ENCODE measurements around the gene FXR2.

The FXR2 gene

DNA sequence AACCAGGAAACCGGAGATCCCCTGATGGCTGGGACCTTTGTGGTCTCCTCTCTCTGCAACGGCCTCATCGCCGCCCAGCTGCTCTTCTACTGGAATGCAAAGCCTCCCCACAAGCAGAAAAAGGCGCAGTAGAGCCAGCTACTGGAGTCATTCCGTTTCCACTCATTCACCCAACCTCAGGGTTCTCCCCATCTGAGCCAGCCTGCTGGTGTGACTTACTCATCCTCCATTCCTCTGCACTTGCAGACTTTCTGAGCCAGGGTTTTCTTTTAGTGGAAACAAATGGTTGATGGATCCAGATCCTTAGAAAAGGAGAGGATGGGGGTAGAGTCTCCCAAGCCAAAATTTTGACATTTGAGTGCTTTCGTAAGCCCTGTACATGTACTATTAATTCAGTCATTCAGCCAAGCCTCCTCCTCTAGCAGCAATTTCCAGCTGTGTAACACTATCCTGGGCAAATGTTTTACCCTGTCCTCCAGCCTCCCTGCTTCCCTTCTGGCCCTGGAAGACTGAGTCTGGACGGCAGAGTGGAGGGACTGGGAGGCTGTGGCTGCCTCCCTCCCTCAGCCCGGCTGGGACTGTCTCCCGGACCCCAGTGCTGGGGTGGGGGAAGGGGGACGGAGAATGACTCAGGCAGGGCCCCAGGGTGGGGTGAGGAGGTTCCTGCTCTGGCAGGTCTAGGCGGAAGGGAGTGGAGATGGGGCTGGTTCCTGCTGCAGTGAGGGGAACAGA lies 27.1 kb downstream of the FXR2 start:
- DNase-seq (ENCODE audit: low spot score): no peak

DNA sequence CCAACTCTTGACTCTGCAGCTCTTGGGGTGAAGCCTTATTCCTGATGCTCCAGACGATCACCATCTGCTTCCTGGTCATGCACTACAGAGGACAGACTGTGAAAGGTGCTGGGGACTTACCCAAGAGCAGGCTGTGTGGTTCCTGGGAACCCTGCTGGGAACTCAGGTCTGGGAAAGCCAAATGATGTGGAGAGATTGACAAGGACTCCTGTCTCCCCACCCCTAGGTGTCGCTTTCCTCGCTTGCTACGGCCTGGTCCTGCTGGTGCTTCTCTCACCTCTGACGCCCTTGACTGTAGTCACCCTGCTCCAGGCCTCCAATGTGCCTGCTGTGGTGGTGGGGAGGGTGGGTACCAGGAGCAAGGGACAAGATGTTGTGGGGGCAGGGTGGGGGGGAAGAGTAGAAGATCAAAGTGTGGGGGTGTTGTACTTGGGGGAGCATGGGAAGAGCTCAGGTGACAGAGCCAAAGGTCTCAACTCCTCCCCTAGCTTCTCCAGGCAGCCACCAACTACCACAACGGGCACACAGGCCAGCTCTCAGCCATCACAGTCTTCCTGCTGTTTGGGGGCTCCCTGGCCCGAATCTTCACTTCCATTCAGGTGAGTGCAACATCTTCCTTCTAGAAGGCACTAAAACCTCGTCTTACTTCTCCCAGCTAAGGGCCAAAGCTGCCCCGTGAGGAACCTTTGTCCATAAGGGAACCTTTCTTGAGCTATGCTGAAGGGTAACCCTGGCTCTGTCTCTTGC lies 27.9 kb downstream of the FXR2 start:
- no peak for DNase-seq (ENCODE audit: low spot score)

GRCh38 chr17:7583253-7584109 lies 31.2 kb downstream of the FXR2 start, which contains the start of gene MPDU1:
TSS of gene MPDU1 (plus strand) at chr17:7583852. CDS start at chr17:7583863, 11 bp downstream.
- peak; percentile 86 for DNase-seq (ENCODE audit: low spot score)

- no peak for DNase-seq (ENCODE audit: low spot score)
Measured at GRCh38 chr17:7582396-7583252, 32.1 kb downstream of the FXR2 start.

- DNase-seq (ENCODE audit: low spot score): no peak
Measured at GRCh38 chr17:7580604-7581575, 33.8 kb downstream of the FXR2 start.

- DNase-seq (ENCODE audit: low spot score): no peak
Measured at GRCh38 chr17:7579834-7580603, 34.7 kb downstream of the FXR2 start.

DNA sequence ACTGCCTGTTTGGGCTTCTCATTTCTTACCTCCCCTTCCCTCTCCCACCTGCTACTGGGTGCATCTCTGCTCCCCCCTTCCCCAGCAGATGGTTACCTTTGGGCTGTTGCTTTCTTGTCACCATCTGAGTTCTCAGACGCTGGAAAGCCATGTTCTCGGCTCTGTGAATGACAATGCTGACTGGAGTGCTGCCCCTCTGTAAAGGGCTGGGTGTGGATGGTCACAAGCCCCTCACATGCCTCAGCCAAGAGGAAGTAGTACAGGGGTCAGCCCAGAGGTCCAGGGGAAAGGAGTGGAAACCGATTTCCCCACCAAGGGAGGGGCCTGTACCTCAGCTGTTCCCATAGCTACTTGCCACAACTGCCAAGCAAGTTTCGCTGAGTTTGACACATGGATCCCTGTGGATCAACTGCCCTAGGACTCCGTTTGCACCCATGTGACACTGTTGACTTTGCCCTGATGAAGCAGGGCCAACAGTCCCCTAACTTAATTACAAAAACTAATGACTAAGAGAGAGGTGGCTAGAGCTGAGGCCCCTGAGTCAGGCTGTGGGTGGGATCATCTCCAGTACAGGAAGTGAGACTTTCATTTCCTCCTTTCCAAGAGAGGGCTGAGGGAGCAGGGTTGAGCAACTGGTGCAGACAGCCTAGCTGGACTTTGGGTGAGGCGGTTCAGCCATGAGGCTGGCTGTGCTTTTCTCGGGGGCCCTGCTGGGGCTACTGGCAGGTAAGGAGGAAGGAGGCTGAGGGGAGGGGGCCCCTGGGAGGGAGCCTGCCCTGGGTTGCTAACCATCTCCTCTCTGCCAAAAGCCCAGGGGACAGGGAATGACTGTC lies 35.5 kb downstream of the FXR2 start, which contains the start of gene CD68:
Gene CD68 (plus strand): TSS at position 638 of the 833 bp plus-strand sequence. CDS start 40 bp downstream, at position 678.
- no peak for DNase-seq (ENCODE audit: low spot score)

- no peak for DNase-seq (ENCODE audit: low spot score)
Measured at GRCh38 chr17:7577327-7578199, 37.1 kb downstream of the FXR2 start.

GRCh38 chr17:7576432-7576937 lies 38.2 kb downstream of the FXR2 start:
- DNase-seq (ENCODE audit: low spot score): no peak

- DNase-seq (ENCODE audit: low spot score): no peak
Measured at GRCh38 chr17:7575959-7576358, 38.7 kb downstream of the FXR2 start.

DNA sequence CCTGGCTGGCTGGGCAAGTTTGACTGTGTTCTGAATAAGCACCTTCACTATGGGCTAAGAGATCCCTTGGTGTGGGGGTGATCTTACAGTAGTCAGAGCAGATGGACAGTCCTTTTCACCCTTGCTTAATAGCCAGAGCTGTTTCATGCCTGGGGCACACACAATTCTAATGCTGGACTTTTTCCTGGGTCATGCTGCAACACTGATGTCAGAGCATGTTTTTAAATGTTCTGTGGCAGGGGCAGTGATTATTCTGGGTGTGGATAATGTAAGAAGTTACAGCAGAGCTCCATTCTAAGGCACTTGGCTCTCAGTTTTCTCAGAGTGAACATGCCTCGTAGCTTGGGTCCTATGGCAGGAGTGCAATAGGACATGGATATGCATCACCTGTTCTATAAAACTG lies 39.2 kb downstream of the FXR2 start:
- no peak for DNase-seq (ENCODE audit: low spot score)

DNA sequence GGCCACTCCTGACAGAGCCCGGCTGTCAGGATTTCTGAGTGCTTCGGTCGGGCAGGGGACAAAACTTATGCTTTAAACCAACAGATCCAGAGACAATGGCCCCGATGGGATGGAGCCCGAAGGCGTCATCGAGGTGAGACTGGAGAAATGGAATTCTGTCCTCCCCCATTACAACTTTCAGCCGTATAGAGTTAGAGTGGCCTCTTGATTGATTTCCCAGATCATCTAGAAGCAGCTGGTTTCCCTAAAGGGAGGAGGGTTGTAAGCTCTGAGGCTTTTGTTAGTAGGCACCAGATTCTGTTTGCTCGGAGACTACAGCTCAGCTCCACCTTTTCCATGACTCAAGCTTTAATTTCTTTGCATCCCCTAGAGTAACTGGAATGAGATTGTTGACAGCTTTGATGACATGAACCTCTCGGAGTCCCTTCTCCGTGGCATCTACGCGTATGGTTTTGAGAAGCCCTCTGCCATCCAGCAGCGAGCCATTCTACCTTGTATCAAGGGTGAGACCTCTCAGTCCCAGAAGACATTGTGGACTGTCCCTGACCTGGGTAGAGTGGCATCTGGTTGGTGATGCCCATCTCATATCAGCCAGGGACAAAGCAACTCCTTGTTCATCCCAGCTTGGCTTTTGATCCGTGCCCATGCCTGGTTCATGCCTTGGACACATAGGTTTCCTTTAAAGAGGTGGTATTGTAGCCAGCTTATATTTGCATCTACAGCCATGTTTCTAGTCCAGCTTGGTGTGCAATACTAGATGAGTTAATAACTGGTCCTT lies 40.3 kb downstream of the FXR2 start:
- no peak for DNase-seq (ENCODE audit: low spot score)

GRCh38 chr17:7573324-7574080 lies 41.2 kb downstream of the FXR2 start:
- DNase-seq (ENCODE audit: low spot score): peak; percentile 88

DNA sequence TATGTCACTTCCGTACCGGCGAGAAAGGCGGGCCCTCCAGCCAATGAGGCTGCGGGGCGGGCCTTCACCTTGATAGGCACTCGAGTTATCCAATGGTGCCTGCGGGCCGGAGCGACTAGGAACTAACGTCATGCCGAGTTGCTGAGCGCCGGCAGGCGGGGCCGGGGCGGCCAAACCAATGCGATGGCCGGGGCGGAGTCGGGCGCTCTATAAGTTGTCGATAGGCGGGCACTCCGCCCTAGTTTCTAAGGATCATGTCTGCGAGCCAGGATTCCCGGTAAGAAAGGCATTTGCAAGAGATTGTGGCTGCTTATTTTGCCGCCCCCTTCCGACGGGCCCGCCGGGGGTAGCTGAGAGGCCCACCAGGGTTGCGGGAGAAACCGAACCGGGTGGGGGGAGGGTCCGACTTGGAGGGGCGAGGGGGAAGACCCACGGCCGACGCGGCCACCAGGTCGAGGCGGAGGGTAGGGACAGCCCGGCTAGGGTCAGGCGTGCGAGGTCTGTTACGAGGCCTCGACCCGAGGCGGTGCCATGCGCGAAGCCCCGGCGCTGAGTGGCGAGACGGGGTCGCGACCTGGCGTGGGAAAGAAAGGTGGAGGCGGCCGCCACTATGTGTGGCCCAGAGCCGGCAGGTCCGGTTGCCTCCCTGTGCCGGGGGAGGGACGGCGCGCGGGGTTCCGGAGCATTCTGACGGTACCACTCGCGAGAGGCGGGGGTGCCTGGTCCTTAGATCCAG lies 41.9 kb downstream of the FXR2 start:
- peak; percentile 94 for DNase-seq (ENCODE audit: low spot score)

- DNase-seq (ENCODE audit: low spot score): no peak
Measured at GRCh38 chr17:7572338-7572587, 42.4 kb downstream of the FXR2 start.

All from iPS-NIHi11 (cell line).